ENCODE data around the gene MICAL2.

GRCh38 chr11:12110201-12110713 lies at the start of gene MICAL2:
- TF ChIP-seq EZH2 (IDR thresholded peaks at IDR 0.05; ENCODE audit: borderline replicate concordance, insufficient read depth, low read depth, low read length, poor library complexity, severe bottlenecking) (no peak), CTCF (IDR thresholded peaks at IDR 0.05) (no peak)

Measured in B cell (primary cell).